ENCODE data around the gene DGKQ. TPM values are rescaled to one million over a fixed set of nuclear protein-coding genes. Genes with fewer than 3 reads are reported as not detected.
"Not testable (repeated sequence)": the region's sequence is repeated elsewhere in the genome, so short reads cannot be mapped to it uniquely, and the experiment has no call there.

DGKQ gene
- total RNA-seq, 2 experiments from 2014 or later: 20.5 to 21.3 TPM

- Mint-ChIP-seq H3K4me3 (peak within 1 kb of the TSS; percentile 81), H3K27me3 (no peaks in the 10 kb centered on the region), H3K4me1 (peaks cover 26% of the 10 kb centered on the region), H3K9me3 (no peaks in the 10 kb centered on the region), H3K36me3 (ENCODE audit: low read depth) (no peaks in the 10 kb centered on the region), H3K27ac (peak within 1 kb of the TSS; percentile 76)
- peak; percentile 88 for DNase-seq
- CTCF ChIA-PET: interaction anchor here (1.2 to 1.7 kb wide), 4 partner anchors 14 to 245 kb away, joined by 3 to 10 read pairs (median 4); no protein-coding TSS in a partner anchor
- POLR2A ChIA-PET: interaction anchor here (1.6 kb wide), 1 partner anchor 221 kb away, joined by 8 read pairs; no protein-coding TSS in a partner anchor
Observed at GRCh38 chr4:986879-987623, 13.7 kb upstream of the DGKQ start, which contains the start of gene IDUA. Gene IDUA, plus strand, starts transcription at chr4:987044. Its CDS starts 41 bp downstream, at chr4:987085.

DNA sequence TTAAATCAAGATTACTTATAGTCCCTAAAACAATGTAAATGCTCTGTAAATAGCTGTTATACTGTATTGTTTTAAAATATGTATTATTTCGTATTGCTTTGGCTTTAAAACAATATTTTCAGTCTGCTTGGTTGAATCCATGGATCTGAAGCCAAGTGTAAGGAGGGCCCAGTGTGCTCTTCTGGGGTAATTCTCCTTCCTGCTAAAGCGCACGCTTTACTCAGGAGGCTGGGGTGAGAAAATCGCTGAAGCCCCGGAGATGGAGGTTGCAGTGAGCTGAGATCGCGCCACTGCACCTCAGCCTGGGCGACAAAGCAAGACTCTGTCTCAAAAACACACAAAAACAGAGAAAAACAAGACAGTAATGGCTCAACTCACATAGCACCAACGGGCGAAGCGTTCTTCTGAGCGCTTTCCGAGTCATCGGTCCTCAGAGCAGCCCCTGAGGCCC, 13.1 kb upstream of the DGKQ start:
- CTCF ChIA-PET: interaction anchor here (1.2 to 1.7 kb wide), 4 partner anchors 14 to 244 kb away, joined by 3 to 10 read pairs (median 4); no protein-coding TSS in a partner anchor
- Mint-ChIP-seq H3K27me3 (no peaks in the 10 kb centered on the region), H3K9me3 (no peaks in the 10 kb centered on the region), H3K4me3 (peak overlapping the region; percentile 81), H3K27ac (peak overlapping the region; percentile 76), H3K36me3 (ENCODE audit: low read depth) (no peaks in the 10 kb centered on the region), H3K4me1 (peaks cover 26% of the 10 kb centered on the region)
- no peak for DNase-seq
- POLR2A ChIA-PET: interaction anchor here (0.5 to 1.6 kb wide), 2 partner anchors 202 to 220 kb away, joined by 3 to 8 read pairs; no protein-coding TSS in a partner anchor

GRCh38 chr4:985123-985830, 11.9 kb upstream of the DGKQ start:
- peak overlapping the region; percentile 81 for H3K4me3 Mint-ChIP-seq
- no peaks in the 10 kb centered on the region for H3K27me3 Mint-ChIP-seq
- peaks cover 26% of the 10 kb centered on the region for H3K4me1 Mint-ChIP-seq
- CTCF ChIA-PET: no interaction called here
- no peaks in the 10 kb centered on the region for H3K9me3 Mint-ChIP-seq
- peak; percentile 67 for DNase-seq
- H3K36me3 Mint-ChIP-seq (ENCODE audit: low read depth): no peaks in the 10 kb centered on the region
- POLR2A ChIA-PET: no interaction called here
- peak overlapping the region; percentile 19 for H3K27ac Mint-ChIP-seq

DNA sequence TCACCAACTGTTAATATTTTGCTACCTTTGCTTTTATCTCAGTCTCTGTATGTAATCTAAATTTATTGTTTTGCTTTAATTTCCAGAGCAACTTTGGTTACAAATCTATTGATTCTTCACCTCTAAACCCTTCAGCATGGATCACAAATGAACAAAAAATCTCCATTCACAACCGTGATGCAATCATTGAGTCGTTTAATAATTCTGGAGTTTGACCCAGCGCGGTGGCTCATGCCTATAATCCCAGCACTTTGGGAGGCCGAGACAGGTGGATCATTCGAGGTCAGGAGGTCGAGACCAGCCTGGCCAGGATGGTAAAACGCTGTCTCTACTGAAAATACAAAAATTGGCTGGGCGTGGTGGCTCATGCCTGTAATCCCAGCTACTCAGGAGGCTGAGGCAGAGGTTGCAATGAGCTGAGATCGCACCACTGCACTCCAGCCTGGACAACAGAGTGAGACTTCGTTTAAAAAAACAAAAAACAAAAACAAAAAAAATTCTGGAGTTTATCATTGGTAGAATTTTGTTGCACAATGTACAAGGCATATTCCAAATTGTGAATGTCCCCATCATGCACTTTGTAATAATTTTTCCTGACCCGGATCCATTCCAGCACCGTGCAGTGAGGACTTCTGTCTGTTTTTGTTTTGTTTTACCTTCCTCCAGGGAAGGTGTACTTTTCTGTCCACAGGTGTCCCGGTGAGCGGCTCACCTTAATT, 11.1 kb upstream of the DGKQ start:
- H3K4me3 Mint-ChIP-seq: no peak overlapping the region
- CTCF ChIA-PET: no interaction called here
- POLR2A ChIA-PET: no interaction called here

DNA sequence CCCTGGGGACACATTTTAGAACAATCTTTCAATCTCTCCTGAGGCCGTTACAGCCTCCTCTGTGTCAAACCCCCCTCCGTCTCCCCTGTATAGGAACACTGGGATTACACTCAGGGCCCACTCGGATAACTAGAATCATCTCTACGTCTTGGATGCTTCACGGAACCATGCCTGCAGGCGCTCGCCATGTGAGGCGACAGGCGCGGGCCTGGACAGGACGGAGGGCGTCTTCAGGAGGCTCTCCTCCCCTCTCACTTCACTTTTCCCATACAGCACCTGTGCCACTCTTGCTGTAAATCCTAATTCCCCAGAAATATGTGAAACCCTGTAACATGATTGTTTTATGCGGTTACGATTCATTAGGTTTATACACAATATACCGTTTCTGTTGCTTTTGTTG, 9.4 kb upstream of the DGKQ start:
- H3K4me1 Mint-ChIP-seq: peaks cover 21% of the 10 kb centered on the region
- H3K27ac Mint-ChIP-seq: no peak overlapping the region
- POLR2A ChIA-PET: no interaction called here
- no peaks in the 10 kb centered on the region for H3K9me3 Mint-ChIP-seq
- H3K27me3 Mint-ChIP-seq: no peaks in the 10 kb centered on the region
- no peak for DNase-seq
- CTCF ChIA-PET: no interaction called here
- H3K4me3 Mint-ChIP-seq: no peak overlapping the region
- no peaks in the 10 kb centered on the region for H3K36me3 Mint-ChIP-seq (ENCODE audit: low read depth)

More for the DNA sequence above, 11.1 kb upstream of the DGKQ start:
- Mint-ChIP-seq H3K27me3 (no peaks in the 10 kb centered on the region), H3K9me3 (no peaks in the 10 kb centered on the region), H3K27ac (no peak overlapping the region), H3K36me3 (ENCODE audit: low read depth) (no peaks in the 10 kb centered on the region), H3K4me1 (peaks cover 26% of the 10 kb centered on the region)
- DNase-seq: no peak

GRCh38 chr4:982291-982690, 8.9 kb upstream of the DGKQ start:
- ChIA-PET POLR2A (no interaction called here), CTCF (no interaction called here)
- no peak overlapping the region for H3K4me3 Mint-ChIP-seq
- DNase-seq: no peak
- no peaks in the 10 kb centered on the region for H3K27me3 Mint-ChIP-seq
- no peak overlapping the region for H3K27ac Mint-ChIP-seq
- H3K9me3 Mint-ChIP-seq: no peaks in the 10 kb centered on the region
- no peaks in the 10 kb centered on the region for H3K36me3 Mint-ChIP-seq (ENCODE audit: low read depth)
- H3K4me1 Mint-ChIP-seq: peaks cover 18% of the 10 kb centered on the region

DNA sequence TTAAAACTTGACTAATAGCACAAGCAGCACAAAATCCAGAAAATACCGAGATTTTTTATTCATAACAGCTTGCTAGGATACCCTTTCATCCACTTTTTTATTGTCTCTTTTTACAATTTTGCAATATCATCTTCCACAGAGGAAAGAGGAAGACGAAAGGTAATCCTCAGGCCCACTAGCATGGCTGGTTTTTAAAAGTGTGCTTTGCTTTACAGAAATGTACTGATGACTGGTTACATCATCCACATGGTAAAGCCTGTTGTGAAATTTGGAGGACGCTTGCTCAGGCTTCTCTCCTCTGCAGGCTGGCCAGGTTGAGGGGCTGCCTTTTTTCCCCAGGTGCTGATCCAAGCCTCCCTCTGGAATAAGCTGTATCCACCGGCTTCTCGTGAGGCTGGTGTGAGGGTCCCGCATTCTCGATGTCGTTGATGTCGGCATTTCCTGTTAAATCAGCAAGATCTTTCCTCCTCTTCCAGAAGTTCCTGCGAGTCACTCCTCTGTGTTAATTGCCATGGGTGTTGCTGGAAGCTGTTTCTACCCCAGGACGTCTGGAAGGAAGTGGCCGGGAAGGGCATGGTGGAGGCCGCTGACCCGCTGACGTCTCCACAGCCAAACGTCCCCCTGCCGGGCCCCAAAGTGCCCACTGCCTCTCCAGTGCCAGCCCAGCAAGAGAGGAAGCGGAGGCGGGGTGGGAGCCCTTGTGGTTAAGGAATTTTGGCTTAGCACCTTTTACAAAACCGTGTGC, 5.8 kb upstream of the DGKQ start:
- ChIA-PET CTCF (no interaction called here), POLR2A (no interaction called here)
- H3K27ac Mint-ChIP-seq: no peak overlapping the region
- no peaks in the 10 kb centered on the region for H3K36me3 Mint-ChIP-seq (ENCODE audit: low read depth)
- DNase-seq: no peak
- no peaks in the 10 kb centered on the region for H3K27me3 Mint-ChIP-seq
- H3K4me1 Mint-ChIP-seq: peaks cover 5% of the 10 kb centered on the region
- no peak overlapping the region for H3K4me3 Mint-ChIP-seq
- H3K9me3 Mint-ChIP-seq: no peaks in the 10 kb centered on the region

DNA sequence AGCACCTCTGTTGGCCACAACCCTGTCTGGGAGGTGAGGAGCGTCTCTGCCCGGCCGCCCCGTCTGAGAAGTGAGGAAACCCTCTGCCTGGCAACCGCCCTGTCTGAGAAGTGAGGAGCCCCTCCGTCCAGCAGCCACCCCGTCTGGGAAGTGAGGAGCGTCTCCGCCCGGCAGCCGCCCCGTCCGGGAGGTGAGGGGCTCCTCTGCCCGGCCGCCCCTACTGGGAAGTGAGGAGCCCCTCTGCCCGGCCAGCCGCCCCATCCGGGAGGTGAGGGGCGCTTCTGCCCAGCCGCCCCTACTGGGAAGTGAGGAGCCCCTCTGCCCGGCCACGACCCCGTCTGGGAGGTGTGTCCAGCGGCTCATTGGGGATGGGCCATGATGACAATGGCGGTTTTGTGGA, 2.6 kb upstream of the DGKQ start:
- DNase-seq; H3K36me3 Mint-ChIP-seq (ENCODE audit: low read depth); H3K4me3 Mint-ChIP-seq; H3K4me1 Mint-ChIP-seq; H3K27me3 Mint-ChIP-seq; POLR2A ChIA-PET; H3K9me3 Mint-ChIP-seq; H3K27ac Mint-ChIP-seq; CTCF ChIA-PET: not testable (repeated sequence)

GRCh38 chr4:974668-975067, 1.3 kb upstream of the DGKQ start:
- no peak overlapping the region for H3K4me3 Mint-ChIP-seq
- H3K36me3 Mint-ChIP-seq (ENCODE audit: low read depth): no peaks in the 10 kb centered on the region
- peaks cover 15% of the 10 kb centered on the region for H3K4me1 Mint-ChIP-seq
- H3K27me3 Mint-ChIP-seq: no peaks in the 10 kb centered on the region
- ChIA-PET POLR2A (no interaction called here), CTCF (no interaction called here)
- no peak for DNase-seq
- H3K9me3 Mint-ChIP-seq: no peaks in the 10 kb centered on the region
- H3K27ac Mint-ChIP-seq: no peak overlapping the region

- ChIA-PET POLR2A (no interaction called here), CTCF (interaction anchor here (1.0 kb wide), 1 partner anchor 14 kb away, joined by 3 read pairs; the partner anchor contains the start of gene IDUA)
- Mint-ChIP-seq H3K9me3 (no peaks in the 10 kb centered on the region), H3K27me3 (no peaks in the 10 kb centered on the region), H3K4me3 (peak overlapping the region; percentile 63), H3K27ac (no peak overlapping the region), H3K4me1 (peaks cover 15% of the 10 kb centered on the region), H3K36me3 (ENCODE audit: low read depth) (no peaks in the 10 kb centered on the region)
- DNase-seq: peak; percentile 55
Observed at GRCh38 chr4:972651-973424, 531 bp downstream of the DGKQ start.

GRCh38 chr4:971666-972500, 1.5 kb downstream of the DGKQ start:
- Mint-ChIP-seq H3K4me3 (peak overlapping the region; percentile 63), H3K27me3 (no peaks in the 10 kb centered on the region), H3K4me1 (peaks cover 15% of the 10 kb centered on the region), H3K27ac (no peak overlapping the region), H3K9me3 (no peaks in the 10 kb centered on the region), H3K36me3 (ENCODE audit: low read depth) (no peaks in the 10 kb centered on the region)
- DNase-seq: no peak
- ChIA-PET CTCF (interaction anchor here (1.0 kb wide), 1 partner anchor 15 kb away, joined by 3 read pairs; the partner anchor contains the start of gene IDUA), POLR2A (no interaction called here)

Data from activated CD4-positive, alpha-beta T cell treated with anti-CD3 and anti-CD28 coated beads, Interleukin-2, amount 10 ng/mL, durations not matched to agents 7 days and 5 days (primary cell).